Coronary artery (tissue), 2 donors: ENCODE results near the gene CFAP45.

ENCODE experiments used
- DNase-seq: peaks from one replicate; pipeline ENCODE4 v3.0.0-alpha.2; 2017; ENCODE audit warnings: low spot score
- H3K27ac ChIP-seq, 2 donors: fragments of 200-600 bp; sonication (generic); one replicate each; pipeline ENCODE4 v1.5.1; 2016 to 2019
- H3K4me3 ChIP-seq: fragments of 200-600 bp; sonication (generic); 2 replicates; pipeline ENCODE4 v1.5.1; 2016; ENCODE audit warnings: mild to moderate bottlenecking, moderate library complexity
- CTCF ChIP-seq: fragments of 200-600 bp; sonication (generic); IDR thresholded peaks from one replicate; pipeline ENCODE4 v1.5.1; 2019; ENCODE audit warnings: antibody characterized with exemption

CFAP45 gene

DNA sequence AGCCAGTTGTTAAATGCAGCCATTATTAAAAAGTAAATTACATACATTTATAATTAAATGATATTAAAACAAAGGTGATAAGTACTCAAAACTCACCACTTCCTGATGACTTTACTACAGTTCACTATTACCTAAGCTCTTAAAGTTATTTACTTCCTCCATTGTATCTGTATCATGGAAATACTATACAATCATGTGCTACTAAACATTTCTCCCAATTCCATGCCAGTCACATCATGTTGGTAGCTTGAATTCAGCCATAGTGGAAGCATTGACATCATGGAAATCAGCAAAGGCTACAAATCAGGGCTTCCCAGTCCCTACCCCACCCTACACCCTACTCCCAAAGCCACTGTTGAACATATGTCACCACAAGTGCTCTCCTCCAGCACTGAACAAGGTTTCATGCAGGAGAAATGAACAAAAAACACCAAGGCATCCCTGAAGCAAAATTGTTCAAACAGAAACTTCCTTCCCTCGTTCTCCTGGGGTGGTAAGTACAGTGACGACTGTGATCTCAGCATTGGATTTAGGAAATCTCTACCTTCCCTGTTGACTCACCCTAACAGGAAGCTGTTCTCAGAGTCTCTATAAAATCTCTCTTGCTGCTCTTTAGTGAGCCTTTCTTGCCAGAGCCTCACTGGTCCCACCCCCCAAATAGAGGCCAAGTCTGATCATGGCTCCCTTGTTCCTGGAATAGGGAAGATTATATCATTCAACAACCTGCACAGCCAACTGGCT is 50.2 kb downstream of the CFAP45 start:
- Histone ChIP-seq H3K27ac (no peak overlapping the region), H3K4me3 (no peak overlapping the region)
- no peak for TF ChIP-seq CTCF
- DNase-seq = no peak

GRCh38 chr1:159848326-159848725 is 51.6 kb downstream of the CFAP45 start:
- TF ChIP-seq CTCF = no peak
- H3K27ac ChIP-seq = no peak overlapping the region
- no peak overlapping the region for H3K4me3 ChIP-seq
- DNase-seq = no peak

- H3K4me3 ChIP-seq = no peak overlapping the region
- TF ChIP-seq CTCF = no peak
- no peak overlapping the region for H3K27ac ChIP-seq
- DNase-seq = no peak
Observed at GRCh38 chr1:159847231-159847630, 52.7 kb downstream of the CFAP45 start.

DNA sequence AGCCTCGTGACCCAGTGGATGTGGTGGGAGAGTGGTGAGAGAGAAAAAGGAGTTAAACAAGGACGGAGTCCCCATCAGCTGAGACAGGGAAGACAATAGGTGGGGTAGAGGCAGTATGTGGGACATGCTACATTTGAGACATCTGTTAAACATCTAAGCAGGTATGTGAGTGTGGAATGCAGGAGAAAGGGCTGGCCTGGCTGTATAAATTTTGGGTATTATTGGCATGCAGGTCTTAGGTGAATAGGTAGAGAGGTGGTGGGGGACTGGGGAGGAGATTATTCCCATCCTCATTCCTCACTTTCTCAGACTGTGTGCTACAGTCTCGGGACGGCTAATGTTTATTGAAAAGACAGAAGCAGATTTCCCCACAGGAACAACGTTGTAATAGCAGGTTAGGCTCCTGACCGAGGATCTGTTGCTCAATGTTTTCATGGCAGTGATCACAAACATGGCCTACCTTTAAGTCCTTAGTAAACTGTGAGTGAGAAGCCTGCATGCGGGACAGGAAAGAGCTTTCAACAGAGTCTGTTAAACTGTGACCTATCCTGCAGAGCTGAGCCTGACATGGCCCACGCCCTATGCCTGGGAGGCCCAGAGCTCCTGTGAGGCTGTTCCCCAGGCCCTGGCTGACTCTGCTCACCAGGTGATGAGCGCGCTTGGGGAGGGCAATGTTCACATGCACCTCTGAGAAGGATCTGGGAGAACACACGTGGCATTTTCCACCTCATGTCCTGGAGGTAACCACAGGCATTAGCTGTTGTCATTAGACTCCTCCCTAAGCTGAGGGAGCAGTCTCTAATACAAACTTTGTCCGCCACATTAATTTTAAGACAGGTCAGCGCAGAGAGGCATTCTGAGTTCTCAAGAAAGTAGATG is 54.0 kb downstream of the CFAP45 start:
- no peak for DNase-seq
- Histone ChIP-seq H3K27ac (no peak overlapping the region), H3K4me3 (no peak overlapping the region)
- no peak for TF ChIP-seq CTCF

DNA sequence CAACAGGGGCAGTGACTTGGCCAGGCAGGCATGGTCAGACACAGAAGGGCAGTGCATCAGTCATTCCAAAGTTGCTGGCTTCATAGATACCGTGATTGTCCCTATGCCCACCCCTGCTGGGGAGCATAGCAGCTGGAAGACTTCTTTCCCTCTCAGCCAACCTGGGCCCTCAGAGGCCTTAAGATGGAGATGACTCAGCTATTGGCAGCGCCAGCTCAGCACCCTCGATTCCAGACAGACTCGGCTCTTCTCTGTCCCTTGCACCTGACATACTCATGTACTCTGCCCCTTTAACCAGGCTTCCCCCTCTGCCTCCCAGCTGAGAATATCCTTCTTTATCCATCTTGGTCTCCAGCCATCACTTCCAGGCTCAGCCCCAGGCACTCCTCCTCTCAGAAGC is 56.5 kb downstream of the CFAP45 start:
- DNase-seq = no peak
- no peak for TF ChIP-seq CTCF
- Histone ChIP-seq H3K4me3 (no peak overlapping the region), H3K27ac (no peak overlapping the region)

DNA sequence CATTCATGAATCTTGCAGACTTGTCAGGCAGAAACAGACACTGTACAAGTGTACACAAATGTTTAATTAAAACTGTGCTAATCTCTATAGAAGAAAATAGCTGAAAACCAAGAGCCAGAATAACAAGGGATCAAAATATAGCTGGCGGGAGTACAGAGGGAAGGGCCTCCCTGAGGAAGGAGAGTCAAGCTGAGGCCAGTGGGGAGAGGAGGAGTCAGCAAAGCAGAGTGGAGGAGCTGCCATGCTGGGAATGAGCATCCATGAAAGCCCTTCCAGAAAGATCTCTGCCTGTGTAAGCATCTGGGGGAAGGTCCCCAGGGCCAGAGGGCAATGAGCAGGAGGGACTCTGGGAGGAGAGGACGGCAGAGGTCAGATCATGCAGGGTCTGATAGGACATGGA is 58.2 kb downstream of the CFAP45 start:
- H3K27ac ChIP-seq = no peak overlapping the region
- H3K4me3 ChIP-seq = no peak overlapping the region
- no peak for TF ChIP-seq CTCF
- DNase-seq = no peak
